IPS DF 6.9 (cell line): Measurements from ENCODE around the gene BRWD1.
A peak's percentile ranks its signal among the peaks of the same experiment; 100 is the strongest.

Experiments used
- DNase-seq: peaks from one replicate; pipeline ENCODE4 v3.0.0-alpha.2; 2013; ENCODE audit warnings: low read depth, low spot score
- H3K27ac ChIP-seq: one replicate; pipeline ENCODE4 v1.5.1; 2013; ENCODE audit warnings: low read length, control low read depth
- H3K27me3 ChIP-seq: 2 replicates; pipeline ENCODE4 v1.6.1; 2013; ENCODE audit warnings: mild to moderate bottlenecking, low read length; ENCODE audit not compliant: control insufficient read depth, insufficient read depth
- H3K36me3 ChIP-seq: 2 replicates; pipeline ENCODE4 v1.6.1; 2013; ENCODE audit warnings: low read length; ENCODE audit not compliant: control insufficient read depth, insufficient read depth
- H3K4me1 ChIP-seq: 2 replicates; pipeline ENCODE4 v1.6.1; 2013; ENCODE audit warnings: low read length; ENCODE audit not compliant: control insufficient read depth, insufficient read depth
- H3K4me3 ChIP-seq: 2 replicates; pipeline ENCODE4 v1.5.1; 2013; ENCODE audit warnings: mild to moderate bottlenecking, low read length
- H3K9me3 ChIP-seq: 2 replicates; pipeline ENCODE4 v1.6.1; 2013; ENCODE audit warnings: low read length, inconsistent platforms; ENCODE audit not compliant: control insufficient read depth, insufficient read depth
- WGBS: extraction: QIAGEN DNeasy Blood & Tissue Kit; methylation state at CpG from one replicate; pipeline ENCODE4 v1.1.7; 2013; ENCODE audit warnings: mixed read lengths, missing lambda C conversion rate; ENCODE audit not compliant: insufficient read length, insufficient coverage; 5-methylcytosine and 5-hydroxymethylcytosine counted together

The BRWD1 gene

GRCh38 chr21:39315603-39316445 is 2.4 kb upstream of the BRWD1 start:
- no peak for DNase-seq
- Histone ChIP-seq H3K9me3 (no peaks in the 10 kb centered on the region), H3K27ac (no peak overlapping the region), H3K27me3 (no peaks in the 10 kb centered on the region), H3K4me3 (no peak overlapping the region), H3K4me1 (peaks cover 2% of the 10 kb centered on the region; the same call in 1 of the 2 replicates), H3K36me3 (no peaks in the 10 kb centered on the region)
- WGBS: no CpG with 5 or more reads among the region's 9 CpGs

GRCh38 chr21:39314143-39315027 is 953 bp upstream of the BRWD1 start:
- H3K27ac ChIP-seq: no peak overlapping the region
- WGBS: no CpG with 5 or more reads among the region's 43 CpGs
- H3K9me3 ChIP-seq: no peaks in the 10 kb centered on the region
- H3K36me3 ChIP-seq: no peaks in the 10 kb centered on the region
- H3K27me3 ChIP-seq: no peaks in the 10 kb centered on the region
- H3K4me1 ChIP-seq: peaks cover 2% of the 10 kb centered on the region; the same call in 1 of the 2 replicates
- peak overlapping the region; percentile 88 for H3K4me3 ChIP-seq
- DNase-seq: peak; percentile 25

- Histone ChIP-seq H3K27ac (no peak overlapping the region), H3K4me1 (peaks cover 2% of the 10 kb centered on the region; the same call in 1 of the 2 replicates), H3K36me3 (no peaks in the 10 kb centered on the region), H3K9me3 (no peaks in the 10 kb centered on the region), H3K4me3 (peak overlapping the region; percentile 88), H3K27me3 (no peaks in the 10 kb centered on the region)
- DNase-seq: no peak
- no CpG with 5 or more reads among the region's 71 CpGs for WGBS
These were observed 326 bp downstream of the BRWD1 start for GRCh38 chr21:39313042-39313570.

- Histone ChIP-seq H3K36me3 (no peaks in the 10 kb centered on the region), H3K4me1 (peaks cover 2% of the 10 kb centered on the region; the same call in 1 of the 2 replicates), H3K9me3 (no peaks in the 10 kb centered on the region), H3K27ac (no peak overlapping the region), H3K4me3 (peak overlapping the region; percentile 88), H3K27me3 (no peaks in the 10 kb centered on the region)
- WGBS: no CpG with 5 or more reads among the region's 65 CpGs
- DNase-seq: peak; percentile 64
These were observed 1.1 kb downstream of the BRWD1 start for GRCh38 chr21:39312112-39313041.

GRCh38 chr21:39311164-39311563 is 2.3 kb downstream of the BRWD1 start:
- no peak overlapping the region for H3K27ac ChIP-seq
- no peaks in the 10 kb centered on the region for H3K9me3 ChIP-seq
- no peak overlapping the region for H3K4me3 ChIP-seq
- no peaks in the 10 kb centered on the region for H3K36me3 ChIP-seq
- H3K27me3 ChIP-seq: no peaks in the 10 kb centered on the region
- WGBS: no CpG with 5 or more reads among the region's 7 CpGs
- DNase-seq: no peak
- peaks cover 2% of the 10 kb centered on the region; the same call in 1 of the 2 replicates for H3K4me1 ChIP-seq

- DNase-seq: no peak
- no peaks in the 10 kb centered on the region for H3K9me3 ChIP-seq
- no peaks in the 10 kb centered on the region for H3K4me1 ChIP-seq
- WGBS: no CpG with 5 or more reads among the region's 1 CpG
- no peak overlapping the region for H3K27ac ChIP-seq
- no peak overlapping the region for H3K4me3 ChIP-seq
- H3K27me3 ChIP-seq: no peaks in the 10 kb centered on the region
- no peaks in the 10 kb centered on the region for H3K36me3 ChIP-seq
These were observed 6.0 kb downstream of the BRWD1 start for GRCh38 chr21:39307466-39307865.

GRCh38 chr21:39300587-39300986 is 12.8 kb downstream of the BRWD1 start:
- no peak overlapping the region for H3K27ac ChIP-seq
- no peak overlapping the region for H3K4me3 ChIP-seq
- no peaks in the 10 kb centered on the region for H3K9me3 ChIP-seq
- H3K4me1 ChIP-seq: no peaks in the 10 kb centered on the region
- DNase-seq: no peak
- peaks cover 9% of the 10 kb centered on the region; the same call in 1 of the 2 replicates for H3K36me3 ChIP-seq
- H3K27me3 ChIP-seq: no peaks in the 10 kb centered on the region
- WGBS: no CpG with 5 or more reads among the region's 3 CpGs

- H3K36me3 ChIP-seq: peaks cover 13% of the 10 kb centered on the region; the same call in 1 of the 2 replicates
- no CpG with 5 or more reads among the region's 2 CpGs for WGBS
- H3K27ac ChIP-seq: no peak overlapping the region
- no peak for DNase-seq
- H3K4me1 ChIP-seq: no peaks in the 10 kb centered on the region
- no peaks in the 10 kb centered on the region for H3K27me3 ChIP-seq
- no peaks in the 10 kb centered on the region for H3K9me3 ChIP-seq
- no peak overlapping the region for H3K4me3 ChIP-seq
These were observed 16.5 kb downstream of the BRWD1 start for GRCh38 chr21:39296891-39297290.

- Histone ChIP-seq H3K36me3 (peaks cover 6% of the 10 kb centered on the region), H3K4me3 (no peak overlapping the region), H3K9me3 (no peaks in the 10 kb centered on the region), H3K4me1 (no peaks in the 10 kb centered on the region), H3K27me3 (no peaks in the 10 kb centered on the region), H3K27ac (no peak overlapping the region)
- WGBS: no CpG with 5 or more reads among the region's 1 CpG
- DNase-seq: no peak
These were observed 24.4 kb downstream of the BRWD1 start for GRCh38 chr21:39288987-39289386.
